ENCODE measurements around the gene SPATA6L. TPM values are rescaled to one million over a fixed set of nuclear protein-coding genes. Genes with fewer than 3 reads are reported as not detected.
A peak's percentile ranks its signal among the peaks of the same experiment; 100 is the strongest.

Gene SPATA6L
- total RNA-seq, 1 experiment from 2014 or later: 0.57 TPM

DNA sequence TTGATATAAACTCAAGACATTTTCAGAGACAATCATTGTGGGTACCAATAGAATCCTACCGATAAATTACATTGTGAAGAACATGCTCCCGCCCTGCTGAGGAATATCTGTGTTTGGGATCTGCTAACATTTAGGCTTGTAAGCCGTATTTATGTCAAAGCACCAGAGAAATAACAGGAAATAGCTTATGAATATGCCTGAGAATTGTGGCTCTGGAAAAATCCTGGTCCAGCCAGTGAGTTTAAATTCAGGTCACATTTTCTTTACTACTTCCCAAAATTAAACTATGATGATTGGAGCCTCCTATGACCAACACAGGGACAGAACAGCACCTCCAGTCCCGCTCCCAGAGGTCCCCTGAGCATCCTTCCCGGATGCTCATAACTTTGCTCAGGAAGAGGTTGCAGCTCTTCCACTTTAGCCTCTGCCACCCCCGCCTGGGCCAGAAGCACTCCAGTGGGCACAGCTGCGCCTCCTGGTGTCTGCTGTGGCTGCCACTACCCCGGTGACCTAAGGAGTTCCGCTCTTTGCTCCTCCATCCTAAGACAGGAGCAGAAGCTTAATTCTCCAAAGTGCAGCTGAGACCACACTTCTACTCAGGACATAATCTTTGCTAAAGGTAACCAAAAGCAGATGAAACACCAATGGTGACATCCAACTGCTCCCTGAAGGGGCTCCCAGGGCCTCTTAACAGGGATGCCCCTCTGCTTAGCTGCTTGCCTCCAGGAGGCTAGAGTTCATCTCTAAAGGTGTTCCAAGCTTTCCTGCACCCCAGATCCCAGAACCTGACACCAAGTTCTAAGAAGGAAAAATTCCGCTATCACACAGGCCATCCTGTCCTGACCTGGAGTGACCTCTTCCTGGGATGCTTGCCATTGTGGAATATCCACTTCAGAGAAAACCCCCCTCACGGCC is 117.2 kb downstream of the SPATA6L start:
- Histone ChIP-seq H3K36me3 (ENCODE audit: control insufficient read depth in 1 of 2, insufficient read depth in 2 of 2, low read length in 2 of 2) (no peaks in the 10 kb centered on the region), H3K9me3 (ENCODE audit: control insufficient read depth in 1 of 2, insufficient read depth in 1 of 2, low read depth in 1 of 2, low read length in 2 of 2) (no peaks in the 10 kb centered on the region), H3K79me2 (ENCODE audit: insufficient read depth, low read length) (no peaks in the 10 kb centered on the region), H2AFZ (ENCODE audit: low read depth, low read length, poor library complexity, severe bottlenecking) (no peak overlapping the region), H3K27ac (ENCODE audit: low read depth, low read length) (no peak overlapping the region), H4K20me1 (ENCODE audit: insufficient read depth) (no peaks in the 10 kb centered on the region), H3K4me2 (ENCODE audit: low read length) (no peak overlapping the region), H3K4me3 (replicated peaks in 1 of 2; ENCODE audit: low read depth in 1 of 2, low read length in 2 of 2) (no peak overlapping the region), H3K9ac (ENCODE audit: low read length) (no peak overlapping the region), H3K9me2 (ENCODE audit: insufficient read depth) (no peaks in the 10 kb centered on the region), H3K4me1 (ENCODE audit: control insufficient read depth in 1 of 2, insufficient read depth in 2 of 2, low read length in 2 of 2) (peaks cover 4 to 6% of the 10 kb centered on the region in 2 experiments; a peak in 3 of 4 replicates), H3K27me3 (ENCODE audit: insufficient read depth, low read length) (no peaks in the 10 kb centered on the region)
- TF ChIP-seq, protein P1, sequence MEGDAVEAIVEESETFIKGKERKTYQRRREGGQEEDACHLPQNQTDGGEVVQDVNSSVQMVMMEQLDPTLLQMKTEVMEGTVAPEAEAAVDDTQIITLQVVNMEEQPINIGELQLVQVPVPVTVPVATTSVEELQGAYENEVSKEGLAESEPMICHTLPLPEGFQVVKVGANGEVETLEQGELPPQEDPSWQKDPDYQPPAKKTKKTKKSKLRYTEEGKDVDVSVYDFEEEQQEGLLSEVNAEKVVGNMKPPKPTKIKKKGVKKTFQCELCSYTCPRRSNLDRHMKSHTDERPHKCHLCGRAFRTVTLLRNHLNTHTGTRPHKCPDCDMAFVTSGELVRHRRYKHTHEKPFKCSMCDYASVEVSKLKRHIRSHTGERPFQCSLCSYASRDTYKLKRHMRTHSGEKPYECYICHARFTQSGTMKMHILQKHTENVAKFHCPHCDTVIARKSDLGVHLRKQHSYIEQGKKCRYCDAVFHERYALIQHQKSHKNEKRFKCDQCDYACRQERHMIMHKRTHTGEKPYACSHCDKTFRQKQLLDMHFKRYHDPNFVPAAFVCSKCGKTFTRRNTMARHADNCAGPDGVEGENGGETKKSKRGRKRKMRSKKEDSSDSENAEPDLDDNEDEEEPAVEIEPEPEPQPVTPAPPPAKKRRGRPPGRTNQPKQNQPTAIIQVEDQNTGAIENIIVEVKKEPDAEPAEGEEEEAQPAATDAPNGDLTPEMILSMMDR (IDR thresholded peaks at IDR 0.05 in 2 of 3, conservative IDR thresholded peaks at IDR 0.05 in 1 of 3; ENCODE audit: borderline replicate concordance in 1 of 3, insufficient read depth in 1 of 3, low read depth in 2 of 3, low read length in 2 of 3): peak; percentile 44 to 72 (median 64); a peak in 5 of 6 replicates
- TF ChIP-seq YY1 (IDR thresholded peaks at IDR 0.05; ENCODE audit: extremely low read depth, insufficient replicate concordance, low read depth, low read length) (no peak), EGR1 (IDR thresholded peaks at IDR 0.05; ENCODE audit: low read depth) (no peak), EZH2phosphoT487 (IDR thresholded peaks at IDR 0.05; ENCODE audit: borderline replicate concordance) (no peak), RAD21 (IDR thresholded peaks at IDR 0.05; ENCODE audit: low read depth) (peak; percentile 51), SIN3A (IDR thresholded peaks at IDR 0.05; ENCODE audit: low read depth) (no peak), ELF1 (IDR thresholded peaks at IDR 0.05; ENCODE audit: borderline replicate concordance, low read depth) (no peak), SRF (IDR thresholded peaks at IDR 0.05; ENCODE audit: low read depth) (no peak), SP1 (IDR thresholded peaks at IDR 0.05; ENCODE audit: low read depth) (no peak), EZH2 (IDR thresholded peaks at IDR 0.05) (no peak), POLR2AphosphoS5 (IDR thresholded peaks at IDR 0.05; ENCODE audit: low read depth, low read length) (no peak), CBX3 (IDR thresholded peaks at IDR 0.05; ENCODE audit: low read depth) (no peak), POLR2A (IDR thresholded peaks at IDR 0.05; ENCODE audit: borderline replicate concordance, extremely low read depth, insufficient read depth, insufficient read length) (no peak), FOSL1 (IDR thresholded peaks at IDR 0.05; ENCODE audit: low read depth) (no peak)
- TF ChIP-seq, protein P2, sequence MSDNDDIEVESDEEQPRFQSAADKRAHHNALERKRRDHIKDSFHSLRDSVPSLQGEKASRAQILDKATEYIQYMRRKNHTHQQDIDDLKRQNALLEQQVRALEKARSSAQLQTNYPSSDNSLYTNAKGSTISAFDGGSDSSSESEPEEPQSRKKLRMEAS (IDR thresholded peaks at IDR 0.05): no peak
- TF ChIP-seq, protein P3, sequence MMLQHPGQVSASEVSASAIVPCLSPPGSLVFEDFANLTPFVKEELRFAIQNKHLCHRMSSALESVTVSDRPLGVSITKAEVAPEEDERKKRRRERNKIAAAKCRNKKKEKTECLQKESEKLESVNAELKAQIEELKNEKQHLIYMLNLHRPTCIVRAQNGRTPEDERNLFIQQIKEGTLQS (IDR thresholded peaks at IDR 0.05): no peak
- BruUV-seq (replicated peaks): no TSS peak
- DNase-seq (ENCODE audit: low read depth, low spot score) (no peak), ATAC-seq (peak; percentile 94)
- intact Hi-C loops (cut with micrococcal nuclease): loop anchor here (1.0 kb wide), 1 partner anchor 167 kb away; no protein-coding TSS in a partner anchor
- CTCF ChIA-PET: interaction anchor here (0.6 to 2.1 kb wide), 11 partner anchors 8 to 494 kb away, joined by 3 to 12 read pairs (median 4); no protein-coding TSS in a partner anchor
- POLR2A ChIA-PET: no interaction called here
- RAD21 ChIA-PET (ENCODE audit: low non-redundant PET in 1 of 2, low total read pairs in 2 of 2, uncharacterized antibody in 2 of 2, unreplicated experiment in 2 of 2): interaction anchor here in 1 of 2 experiments (0.7 to 0.9 kb wide), 2 partner anchors 162 to 166 kb away, joined by 3 read pairs; no protein-coding TSS in a partner anchor

Other genes starting within 250 kb of the SPATA6L start
- 6.8 TPM for gene SLC1A1, start 176.0 kb downstream of the SPATA6L start, total RNA-seq (2021; ENCODE audit: unreplicated experiment)
- gene PLPP6, start 4.2 kb downstream of the SPATA6L start, total RNA-seq (2021; ENCODE audit: unreplicated experiment): 5.0 TPM
- 18.1 TPM for gene CDC37L1, start 13.1 kb upstream of the SPATA6L start, total RNA-seq (2021; ENCODE audit: unreplicated experiment)
- gene AK3, start 74.7 kb upstream of the SPATA6L start, total RNA-seq (2021; ENCODE audit: unreplicated experiment): 43.0 TPM
- gene RCL1, start 126.5 kb upstream of the SPATA6L start, total RNA-seq (2021; ENCODE audit: unreplicated experiment): 29.9 TPM

Data from HCT116 (cell line).